Endothelial cell of umbilical vein (primary cell): ENCODE results near the gene CCDC117. TPM values are rescaled to one million over a fixed set of nuclear protein-coding genes. Genes with fewer than 3 reads are reported as not detected.

Experiments
- BruUV-seq: library from RNA; stranded (reverse); fragments of 400-500 nt; replicated peaks from 2 replicates; lab custom pipeline; 2021; lab: Mats Ljungman, UMichigan
- CTCF ChIA-PET: fragments of 300-600, 350-600 bp; sonication (Branson Sonifier 250); formaldehyde crosslinking; loops from one replicate; lab custom pipeline; 2021; ENCODE audit warnings: antibody characterized with exemption, inconsistent platforms; lab: Charles Lee
- POLR2A ChIA-PET: fragments of 300-600, 350-600 bp; sonication (Branson Sonifier 250); formaldehyde crosslinking; loops from one replicate; lab custom pipeline; 2021; ENCODE audit warnings: antibody characterized with exemption, inconsistent platforms; lab: Charles Lee
- DNase-seq: peaks from one replicate; pipeline ENCODE4 v3.0.0-alpha.2; 2011; ENCODE audit warnings: low read depth, low spot score
- FAIRE-seq: peaks from 2 replicates; lab custom pipeline; 2011; peaks lifted over from hg19 to GRCh38; lab: Jason Lieb, UNC
- H2AFZ ChIP-seq: 2 replicates; pipeline ENCODE4 v1.6.0; 2012; ENCODE audit warnings: low read depth, low read length, control low read depth, inconsistent platforms
- H3K27ac ChIP-seq: 2 replicates; pipeline ENCODE4 v1.5.1; 2011; ENCODE audit warnings: low read depth, mild to moderate bottlenecking, control low read depth, low read length, moderate library complexity; ENCODE audit not compliant: insufficient read depth
- H3K27me3 ChIP-seq, 2 experiments: 2 replicates each; pipeline versions ENCODE4 v1.6.0 to v1.6.1; 2011; ENCODE audit warnings: low read length in 2 of 2, mixed read lengths in 1 of 2; ENCODE audit not compliant: control insufficient read depth in 2 of 2, insufficient read depth in 2 of 2
- H3K36me3 ChIP-seq, 2 experiments: 2 replicates in 1 of 2; 3 replicates in 1 of 2; pipeline ENCODE4 v1.5.1; 2011; ENCODE audit warnings: low read length in 2 of 2, mild to moderate bottlenecking in 1 of 2, moderate library complexity in 1 of 2; ENCODE audit not compliant: control insufficient read depth in 2 of 2, insufficient read depth in 2 of 2; ENCODE audit errors: extremely low read depth in 1 of 2
- H3K4me1 ChIP-seq: 3 replicates; pipeline ENCODE4 v1.5.1; 2011; ENCODE audit warnings: mild to moderate bottlenecking, low read length; ENCODE audit not compliant: control insufficient read depth, insufficient read depth; ENCODE audit errors: extremely low read depth
- H3K4me2 ChIP-seq: 2 replicates; pipeline ENCODE4 v1.6.1; 2011; ENCODE audit warnings: low read length, control low read depth, mixed read lengths; ENCODE audit not compliant: insufficient read depth
- H3K4me3 ChIP-seq, 3 experiments: fragments of 200-600 bp in 1 of 3; sonication (generic), shearing (Covaris generic) in 1 of 3; replicated peaks in 1 of 3; 2 replicates each; pipeline ENCODE4 v1.5.1; 2011 to 2016; ENCODE audit warnings: control low read depth in 3 of 3, low read length in 3 of 3, mild to moderate bottlenecking in 2 of 3, inconsistent platforms in 1 of 3, low read depth in 1 of 3, moderate library complexity in 1 of 3; ENCODE audit not compliant: insufficient read depth in 1 of 3
- H3K79me2 ChIP-seq: 2 replicates; pipeline ENCODE4 v1.6.0; 2012; ENCODE audit warnings: low read length, inconsistent platforms; ENCODE audit not compliant: control insufficient read depth, insufficient read depth
- H3K9ac ChIP-seq: replicated peaks from 2 replicates; pipeline ENCODE3; 2011; ENCODE audit warnings: low read length, control low read depth; ENCODE audit not compliant: insufficient read depth; ENCODE audit errors: extremely low read depth
- H3K9me1 ChIP-seq: replicated peaks from 3 replicates; pipeline ENCODE4 v1.6.0; 2011; ENCODE audit warnings: mild to moderate bottlenecking, low read length; ENCODE audit not compliant: control insufficient read depth, insufficient read depth; ENCODE audit errors: extremely low read depth
- H3K9me3 ChIP-seq: replicated peaks from 2 replicates; pipeline ENCODE4 v1.5.1; 2012; ENCODE audit warnings: low read length, inconsistent platforms; ENCODE audit not compliant: control insufficient read depth, insufficient read depth
- H4K20me1 ChIP-seq: replicated peaks from 2 replicates; pipeline ENCODE3; 2011; ENCODE audit warnings: mild to moderate bottlenecking, low read length; ENCODE audit not compliant: control insufficient read depth, insufficient read depth; ENCODE audit errors: extremely low read depth
- CTCF ChIP-seq, 2 donors: IDR thresholded peaks; 1 replicate in 1 of 2; 2 replicates in 1 of 2; pipeline ENCODE4 v1.5.1; 2011; ENCODE audit warnings: low read length in 2 of 2, mild to moderate bottlenecking in 2 of 2, moderate library complexity in 2 of 2, control low read depth in 1 of 2, inconsistent platforms in 1 of 2, low read depth in 1 of 2; ENCODE audit not compliant: insufficient read depth in 1 of 2; ENCODE audit errors: extremely low read depth in 1 of 2
- EZH2 ChIP-seq: IDR thresholded peaks from 2 replicates; pipeline ENCODE4 v1.6.1; 2012; ENCODE audit warnings: borderline replicate concordance, low read depth, mild to moderate bottlenecking, moderate library complexity, low read length, inconsistent platforms; ENCODE audit not compliant: severe bottlenecking
- FOS ChIP-seq: IDR thresholded peaks from 2 replicates; pipeline ENCODE4 v1.6.1; 2011; ENCODE audit warnings: mild to moderate bottlenecking, low read length, moderate library complexity, borderline replicate concordance; ENCODE audit not compliant: insufficient read depth
- GATA2 ChIP-seq: IDR thresholded peaks from 2 replicates; pipeline ENCODE4 v1.7.0; 2011; ENCODE audit warnings: low read depth, mild to moderate bottlenecking, moderate library complexity, mixed read lengths, low read length; ENCODE audit not compliant: insufficient read length, insufficient read depth
- JUN ChIP-seq: IDR thresholded peaks from 2 replicates; pipeline ENCODE4 v1.6.1; 2011; ENCODE audit warnings: borderline replicate concordance, low read depth; ENCODE audit not compliant: insufficient read length, insufficient read depth
- MAX ChIP-seq: IDR thresholded peaks from 2 replicates; pipeline ENCODE4 v1.6.1; 2011; ENCODE audit not compliant: insufficient read depth, insufficient read length
- MYC ChIP-seq: IDR thresholded peaks from one replicate; pipeline ENCODE4 v1.6.1; 2011; ENCODE audit warnings: mild to moderate bottlenecking, low read depth, low read length
- POLR2A ChIP-seq: IDR thresholded peaks from 2 replicates; pipeline ENCODE4 v1.6.1; 2012; ENCODE audit warnings: low read depth, mild to moderate bottlenecking, control low read depth, low read length
- POLR2AphosphoS5 ChIP-seq: IDR thresholded peaks from 2 replicates; pipeline ENCODE4 v1.6.1; 2012; ENCODE audit warnings: low read depth, mild to moderate bottlenecking, control low read depth, low read length, moderate library complexity; ENCODE audit not compliant: insufficient read depth
- dilution Hi-C: fragments of 300-500 bp; cut with MboI; formaldehyde crosslinking; loops from one replicate; pipeline ENCODE4 v1.15.0; 2019; ENCODE audit warnings: low sequenced_read_pairs; ENCODE audit not compliant: extremely low pct_ligation_motif_present
- intact Hi-C: fragments of 100-400 bp; cut with micrococcal nuclease; formaldehyde crosslinking; loops from one replicate; pipeline ENCODE4 v1.10.0; 2022
- polyA plus RNA-seq, 4 experiments: library from polyadenylated mRNA; depleted of rRNA in 3 of 4; stranded (reverse) in 3 of 4; unstranded in 1 of 4; fragments of >200 nt; gene quantifications; 2 replicates each; pipeline versions ENCODE4 v1.2.1 to v1.2.3, GENCODE V29; 2011 to 2012; ENCODE audit warnings: missing spikeins in 1 of 4
- total RNA-seq: library from RNA; stranded (reverse); gene quantifications from 2 replicates; pipeline ENCODE4 v1.2.3, GENCODE V29; 2021

The CCDC117 gene
- total and polyA plus RNA-seq, 2 donors (not counting 3 experiments of a cell fraction or from before 2014, with no cell fraction given): 5.5 to 23.3 TPM

- H3K9me1 ChIP-seq: no peaks in the 10 kb centered on the region
- H3K4me3 ChIP-seq: no peak overlapping the region
- no peaks in the 10 kb centered on the region for H3K27me3 ChIP-seq
- FAIRE-seq (no peak), DNase-seq (no peak)
- no peak overlapping the region for H3K27ac ChIP-seq
- ChIA-PET POLR2A (no interaction called here), CTCF (interaction anchor here (1.2 to 3.5 kb wide), 3 partner anchors 10 to 221 kb away, joined by 4 to 29 read pairs (median 15); no protein-coding TSS in a partner anchor)
- intact Hi-C loops: no loop called here
- dilution Hi-C loops: no loop called here
- TF ChIP-seq EZH2: no peak
- no peaks in the 10 kb centered on the region for H3K4me1 ChIP-seq
- H3K36me3 ChIP-seq: no peaks in the 10 kb centered on the region
- H3K9me3 ChIP-seq: no peaks in the 10 kb centered on the region
- no peaks in the 10 kb centered on the region for H4K20me1 ChIP-seq
- H3K9ac ChIP-seq: no peak overlapping the region
- no peaks in the 10 kb centered on the region for H3K79me2 ChIP-seq
- no TSS peak for BruUV-seq
- no peak overlapping the region for H3K4me2 ChIP-seq
- H2AFZ ChIP-seq: no peak overlapping the region
Observed at GRCh38 chr22:28819253-28820096, 47.0 kb downstream of the CCDC117 start.

GRCh38 chr22:28820885-28821284 lies 48.4 kb downstream of the CCDC117 start:
- CTCF ChIA-PET: interaction anchor here (3.5 kb wide), 1 partner anchor 8 kb away, joined by 29 read pairs; no protein-coding TSS in a partner anchor

More at GRCh38 chr22:28820885-28821284, 48.4 kb downstream of the CCDC117 start:
- DNase-seq: no peak
- POLR2A ChIA-PET: no interaction called here
- no TSS peak for BruUV-seq
- H2AFZ ChIP-seq: no peak overlapping the region
- no peak overlapping the region for H3K4me2 ChIP-seq
- H3K9me1 ChIP-seq: no peaks in the 10 kb centered on the region
- H3K36me3 ChIP-seq: no peaks in the 10 kb centered on the region
- no peak overlapping the region for H3K4me3 ChIP-seq
- FAIRE-seq: no peak
- dilution Hi-C loops (no loop called here), intact Hi-C loops (no loop called here)
- H3K9me3 ChIP-seq: no peaks in the 10 kb centered on the region
- no peaks in the 10 kb centered on the region for H4K20me1 ChIP-seq
- no peak overlapping the region for H3K27ac ChIP-seq
- H3K79me2 ChIP-seq: no peaks in the 10 kb centered on the region
- H3K27me3 ChIP-seq: no peaks in the 10 kb centered on the region
- H3K4me1 ChIP-seq: no peaks in the 10 kb centered on the region
- TF ChIP-seq CTCF (IDR thresholded peaks at IDR 0.05; ENCODE audit: extremely low read depth in 1 of 2, insufficient read depth in 1 of 2, low read depth in 1 of 2, low read length in 2 of 2): no peak
- TF ChIP-seq POLR2A: no peak
- no peak for TF ChIP-seq JUN
- no peak for TF ChIP-seq FOS
- TF ChIP-seq EZH2: no peak
- TF ChIP-seq MAX: no peak
- TF ChIP-seq GATA2: no peak
- no peak for TF ChIP-seq POLR2AphosphoS5
- no peak for TF ChIP-seq MYC
- H3K9ac ChIP-seq: no peak overlapping the region
